GM19452 (cell line): ENCODE data around the gene FATE1.
"Not testable (repeated sequence)": the region's sequence is repeated elsewhere in the genome, so short reads cannot be mapped to it uniquely, and the experiment has no call there.

ENCODE experiments used
- ATAC-seq: cut with Tn5 transposase; IDR thresholded peaks from one replicate; pipeline ENCODE4 v1.9.1; 2021; ENCODE audit not compliant: unreplicated experiment

The FATE1 gene, protein sequence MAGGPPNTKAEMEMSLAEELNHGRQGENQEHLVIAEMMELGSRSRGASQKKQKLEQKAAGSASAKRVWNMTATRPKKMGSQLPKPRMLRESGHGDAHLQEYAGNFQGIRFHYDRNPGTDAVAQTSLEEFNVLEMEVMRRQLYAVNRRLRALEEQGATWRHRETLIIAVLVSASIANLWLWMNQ

DNA sequence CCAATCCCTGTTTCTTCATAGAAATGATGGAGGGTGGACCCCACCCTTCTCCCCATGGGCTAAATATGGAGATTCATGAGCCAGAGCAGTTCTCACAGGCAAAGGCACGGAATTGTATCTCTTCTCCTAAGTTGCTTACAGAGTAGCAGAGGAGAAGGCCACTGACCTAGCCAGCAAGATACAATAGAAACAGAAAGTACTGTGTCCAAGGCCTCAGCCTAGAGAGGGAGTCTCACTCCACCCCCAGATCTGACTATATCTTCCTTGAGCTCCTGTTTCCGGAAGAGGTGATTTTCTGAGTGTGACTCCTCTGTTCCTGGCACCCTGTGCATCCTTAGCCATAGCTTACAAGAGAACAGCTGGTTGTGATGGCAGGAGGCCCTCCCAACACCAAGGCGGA, at the start of gene FATE1:
FATE1 (plus strand) TSS at position 284 of the 400 bp plus-strand sequence; CDS start at position 369, 85 bp downstream.
- no peak for ATAC-seq

DNA sequence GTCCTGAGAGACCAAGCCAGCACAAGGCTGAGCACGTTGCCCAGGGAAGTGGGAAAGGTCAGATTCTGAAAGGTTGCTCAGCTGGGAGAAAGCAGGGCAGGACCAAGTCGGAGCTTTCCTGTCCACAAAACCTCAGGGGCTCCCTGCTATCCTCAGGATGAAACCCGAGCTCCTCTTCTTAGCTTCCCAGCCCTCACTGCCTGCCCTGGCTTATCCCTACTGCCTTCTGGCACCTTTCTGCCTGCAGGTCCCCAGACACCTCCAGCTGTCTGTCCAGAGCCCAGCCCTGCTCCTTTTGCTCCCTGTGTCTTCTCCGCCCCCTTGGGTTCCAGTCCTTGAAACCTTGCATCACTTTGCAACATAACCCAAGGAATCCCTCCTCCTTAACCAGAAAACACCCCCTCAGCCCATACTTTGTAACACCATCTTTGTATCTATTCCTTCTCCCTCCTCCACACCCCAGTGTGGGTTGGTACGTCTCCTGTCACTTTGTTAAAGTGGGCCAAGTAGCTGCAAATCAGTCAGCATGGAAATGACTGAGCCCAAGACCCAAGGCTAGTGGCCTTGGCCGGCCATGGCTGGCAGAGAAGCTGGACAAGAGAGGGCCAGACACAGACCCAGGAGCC, 40.6 kb upstream of the FATE1 start:
- ATAC-seq, result no peak

DNA sequence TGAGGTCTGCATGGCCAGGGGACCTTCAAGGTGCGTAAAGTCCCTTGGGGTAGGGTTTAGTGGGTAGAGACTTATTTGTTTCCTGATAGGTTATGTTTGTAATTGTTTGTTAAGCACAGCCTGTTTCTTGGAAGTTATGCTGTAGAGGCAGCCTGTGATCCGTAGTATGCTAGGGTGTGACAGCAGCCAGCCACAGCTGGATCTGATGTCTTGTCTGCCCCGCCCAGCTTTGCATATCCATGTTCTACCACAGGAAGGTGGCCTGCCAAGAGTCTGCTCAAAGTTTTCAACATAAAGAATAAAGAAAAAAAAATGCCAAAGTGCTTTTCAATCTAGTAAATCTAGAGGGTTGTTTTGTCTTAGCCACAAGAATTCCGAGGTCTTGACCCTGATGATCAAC, 39.6 kb upstream of the FATE1 start:
- ATAC-seq, result no peak

DNA sequence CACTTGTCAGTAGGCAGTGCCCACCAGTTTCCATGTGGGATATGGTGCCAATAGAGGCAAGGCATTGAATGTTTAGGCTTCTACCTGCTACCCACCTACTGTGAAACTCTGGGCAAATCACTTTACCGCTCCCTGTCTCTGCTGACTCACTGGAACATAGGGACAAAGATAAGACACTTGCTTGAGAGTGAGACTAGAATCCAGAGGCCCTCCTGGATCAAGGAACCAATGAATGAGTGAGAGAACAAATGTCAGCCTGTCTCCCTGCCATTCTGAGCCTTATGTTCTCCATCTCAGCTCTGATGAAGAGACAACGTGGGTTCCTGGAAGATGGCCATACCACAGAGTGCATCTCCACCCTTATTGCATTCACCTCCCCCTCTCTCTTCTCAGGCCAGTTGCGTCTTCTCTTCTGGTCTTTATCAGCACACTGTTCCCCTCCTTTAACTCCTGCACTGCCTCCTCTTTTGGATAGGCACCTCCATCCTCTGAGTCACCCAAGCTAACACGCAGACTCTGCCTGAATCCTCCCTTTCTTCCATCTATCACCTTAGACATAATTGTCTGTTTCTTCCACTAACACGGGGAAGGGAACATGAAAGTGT, 35.9 kb upstream of the FATE1 start:
- no peak for ATAC-seq

DNA sequence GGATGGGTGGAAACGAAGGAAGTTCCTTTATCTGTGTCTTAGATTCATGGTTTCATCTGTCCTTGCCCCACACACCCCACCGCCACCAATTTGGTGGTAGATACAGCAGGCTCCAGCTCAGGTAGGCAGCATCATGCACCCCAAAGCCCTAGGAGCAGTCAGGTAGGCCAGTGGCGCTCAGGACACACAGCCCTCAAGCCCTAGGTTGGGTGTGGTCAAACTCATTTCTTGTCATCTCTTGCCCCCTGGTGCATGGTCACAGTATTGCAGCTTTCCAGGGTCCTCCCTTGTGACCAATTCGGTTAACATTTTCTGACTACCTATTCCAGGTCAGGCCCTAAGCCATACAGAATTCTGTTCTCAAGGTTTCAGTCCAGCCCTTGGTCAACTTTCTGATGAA, 35.0 kb upstream of the FATE1 start:
- ATAC-seq, result no peak

DNA sequence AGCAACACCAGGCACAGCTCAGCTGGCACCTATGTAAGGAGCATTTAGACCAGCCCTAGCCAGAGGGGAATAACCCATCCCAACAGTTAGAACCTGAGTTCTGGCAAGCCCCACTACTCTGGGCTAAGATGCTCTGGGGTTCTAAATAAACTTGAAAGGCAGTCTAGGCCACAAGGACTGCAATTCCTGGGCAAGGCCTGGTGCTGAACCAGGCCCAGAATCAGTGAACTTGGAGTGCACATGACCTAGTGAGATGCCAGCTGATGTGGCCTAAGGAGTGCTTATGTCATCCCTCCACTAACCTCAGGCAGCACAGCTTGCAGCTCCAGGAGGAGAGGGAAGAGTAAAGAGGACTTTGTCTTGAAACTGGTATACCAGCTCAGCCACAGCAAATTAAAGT, 28.2 kb upstream of the FATE1 start:
- ATAC-seq, result no peak

DNA sequence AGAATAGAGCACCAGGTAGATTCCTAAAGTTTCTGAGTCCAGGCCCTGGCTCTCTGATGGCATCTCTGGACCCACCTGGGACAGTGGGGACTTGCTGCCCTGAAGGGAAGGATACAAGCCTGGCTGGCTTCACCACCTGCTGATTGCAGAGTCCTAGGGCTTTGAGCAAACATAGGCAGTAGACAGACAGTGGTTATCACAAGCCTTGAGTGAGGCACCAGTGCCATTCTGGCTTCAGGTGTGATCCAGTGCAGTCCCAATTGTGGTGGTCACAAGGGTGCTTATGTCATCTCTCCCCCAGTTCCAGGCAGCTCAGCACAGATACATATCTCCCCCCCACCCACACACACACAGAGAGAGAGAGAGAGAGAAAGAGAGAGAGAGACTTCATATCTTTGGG, 27.1 kb upstream of the FATE1 start:
- ATAC-seq, result no peak

DNA sequence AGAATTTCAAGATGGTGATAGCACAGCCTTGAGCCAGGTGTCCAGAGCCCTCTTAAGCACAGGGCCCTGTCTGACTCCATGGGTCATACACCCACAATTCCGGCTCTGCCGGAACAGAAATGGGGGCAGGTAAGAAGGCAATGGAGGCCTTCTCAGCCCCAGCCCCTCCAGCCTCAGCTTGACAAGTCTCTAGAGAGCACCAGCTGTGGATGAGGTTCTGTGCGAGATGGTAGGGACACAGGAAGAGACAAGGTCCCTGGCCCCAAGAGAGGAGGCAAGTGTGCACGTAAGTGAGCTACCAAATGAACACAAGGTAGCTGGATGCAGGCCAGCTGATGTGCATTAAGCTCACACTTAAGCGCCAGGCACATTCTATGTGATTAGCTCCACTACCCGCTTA, 23.0 kb upstream of the FATE1 start:
- no peak for ATAC-seq

DNA sequence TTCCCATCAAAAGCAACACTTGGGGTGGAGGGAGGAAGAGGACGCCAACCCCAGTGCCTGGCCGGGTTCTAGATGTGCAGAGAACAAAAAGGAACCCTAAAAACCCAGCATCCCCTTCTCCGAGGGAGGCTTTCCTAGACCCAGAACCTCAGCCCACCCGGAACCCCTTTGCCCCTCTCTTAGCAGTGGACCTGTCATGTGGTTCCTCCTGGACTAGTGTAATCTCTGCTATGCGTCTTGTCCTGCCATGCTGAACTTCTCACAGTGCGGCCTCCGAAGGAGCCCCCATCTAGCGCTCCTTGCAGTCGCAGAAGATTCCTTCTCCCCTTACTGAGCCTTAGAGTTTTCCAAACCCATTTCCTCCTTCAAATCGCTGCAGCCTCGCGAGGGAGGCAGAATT, 21.7 kb upstream of the FATE1 start:
- ATAC-seq, result no peak

DNA sequence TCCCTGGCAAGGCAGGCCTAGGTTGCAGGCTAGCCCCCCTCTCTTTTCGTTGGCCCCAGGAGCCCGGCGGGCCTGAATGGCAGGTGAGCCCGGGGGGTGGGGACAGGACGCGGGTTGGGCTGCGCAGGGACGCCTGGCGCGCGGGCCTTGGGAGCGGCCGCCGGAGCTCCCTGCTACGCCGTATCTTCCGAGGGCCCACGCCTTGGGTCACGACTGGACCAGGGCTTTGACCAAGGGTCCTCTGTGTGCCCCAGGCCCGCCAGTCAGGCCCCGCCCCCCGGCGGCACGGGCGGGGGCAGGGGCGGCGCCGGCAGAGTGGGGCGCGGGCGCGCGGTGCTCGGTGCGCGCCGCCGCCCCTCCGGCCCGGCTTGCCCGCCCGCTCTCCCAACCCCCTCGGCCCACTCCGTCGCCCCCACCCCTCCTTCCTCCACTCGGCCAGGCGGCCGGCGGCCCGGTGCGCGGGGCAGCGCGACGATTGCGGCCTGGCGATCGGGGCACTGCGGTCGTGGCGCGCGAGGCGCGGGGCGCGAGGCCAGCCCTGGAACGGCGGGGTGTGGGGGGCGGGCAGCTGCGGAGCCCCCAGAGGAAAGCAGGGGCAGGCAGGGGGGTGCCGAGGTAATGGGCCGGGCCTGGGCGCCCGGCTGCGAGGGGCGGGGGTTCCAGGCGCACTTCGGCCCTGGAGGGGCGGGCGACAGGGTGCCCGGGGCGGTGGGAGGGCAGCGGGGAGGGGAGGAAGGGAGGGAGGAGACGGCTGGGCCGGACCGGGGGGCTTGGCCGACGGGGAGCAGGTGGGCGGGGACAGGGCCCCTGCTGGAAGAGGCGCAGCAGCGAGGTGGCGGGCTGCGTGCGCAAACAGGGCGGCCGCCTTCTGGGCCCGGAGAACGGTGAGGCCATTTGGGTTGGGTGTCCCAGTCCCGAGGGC, 20.9 kb upstream of the FATE1 start, which contains the start of gene PRRG3:
PRRG3 (plus strand) TSS at position 798 of the 922 bp plus-strand sequence. CDS start 3,357 bp downstream, outside the sequence.
- no peak for ATAC-seq

DNA sequence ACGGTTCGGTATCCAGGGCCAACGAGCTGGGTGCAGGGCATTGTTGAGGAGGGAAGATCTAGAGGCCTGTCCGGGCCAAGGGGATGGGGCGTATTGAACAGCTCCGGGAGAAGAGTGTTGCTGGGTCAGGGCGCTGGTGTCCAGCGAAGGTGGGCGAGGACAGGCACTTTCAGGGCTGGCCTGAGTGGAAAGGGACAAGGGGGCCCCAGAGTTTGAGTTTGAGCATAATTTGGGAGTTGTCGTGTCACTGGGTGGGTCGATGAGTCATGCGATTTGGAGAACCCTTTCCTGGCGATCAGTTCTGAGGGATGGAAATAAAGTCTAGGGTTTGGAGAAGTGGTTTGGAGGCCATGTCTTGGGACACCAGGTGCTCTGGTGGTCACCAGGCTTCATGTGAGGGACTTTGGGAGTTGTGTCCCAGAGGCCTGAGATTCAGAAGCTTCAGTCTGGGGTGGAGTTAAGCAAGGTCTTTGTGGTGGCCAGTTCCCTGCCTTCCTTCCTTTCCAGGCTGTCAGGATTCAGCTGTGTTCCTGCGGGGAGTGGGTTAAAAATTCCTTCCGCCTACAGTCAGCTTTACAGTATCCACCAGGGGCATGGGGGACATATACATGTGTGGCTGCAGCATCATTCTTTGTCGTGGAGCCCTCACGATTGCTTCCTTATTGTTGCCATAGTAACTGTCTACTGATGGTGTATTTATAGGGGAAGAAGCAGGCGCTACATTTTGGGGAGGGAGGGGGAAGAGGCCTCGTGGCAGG, 20.1 kb upstream of the FATE1 start:
- no peak for ATAC-seq

DNA sequence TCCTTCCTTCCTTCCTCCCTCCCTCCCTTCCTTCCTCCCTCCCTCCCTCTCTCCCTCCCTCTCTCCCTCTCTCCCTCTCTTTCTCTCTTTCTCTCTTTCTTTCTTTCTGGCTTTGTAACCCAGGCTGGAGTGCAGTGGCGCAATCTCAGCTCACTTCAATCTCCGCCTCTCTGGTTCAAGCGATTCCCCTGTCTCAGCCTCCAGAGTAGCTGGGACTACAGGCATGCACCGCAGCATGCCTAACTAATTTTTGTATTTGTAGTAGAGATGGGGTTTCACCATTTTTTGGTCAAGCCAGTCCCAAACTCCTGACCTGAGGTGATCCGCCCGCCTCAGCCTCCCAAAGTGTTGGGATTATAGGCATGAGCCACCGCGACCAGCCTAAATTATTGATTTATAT, 18.8 kb upstream of the FATE1 start:
- ATAC-seq, result not testable (repeated sequence)

DNA sequence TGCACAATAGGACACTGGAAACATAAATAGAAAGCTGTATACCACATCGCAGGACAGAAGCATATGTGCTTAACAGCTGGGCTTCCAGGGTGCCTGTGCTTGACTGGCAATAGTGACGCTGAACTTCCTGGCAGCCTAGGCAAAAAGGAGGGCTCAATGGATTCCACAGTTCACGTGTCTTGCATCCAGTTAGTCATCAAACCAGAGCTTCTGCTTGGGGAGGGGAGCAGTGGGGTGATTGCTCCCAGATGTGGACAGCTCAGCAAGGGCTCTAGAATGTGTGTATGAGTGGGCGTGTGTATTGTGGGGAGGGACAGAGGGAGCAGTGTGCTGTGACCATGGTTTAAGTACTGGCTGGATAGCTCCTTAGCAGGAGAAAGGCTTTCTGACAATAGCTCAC, 18.3 kb upstream of the FATE1 start:
- no peak for ATAC-seq

DNA sequence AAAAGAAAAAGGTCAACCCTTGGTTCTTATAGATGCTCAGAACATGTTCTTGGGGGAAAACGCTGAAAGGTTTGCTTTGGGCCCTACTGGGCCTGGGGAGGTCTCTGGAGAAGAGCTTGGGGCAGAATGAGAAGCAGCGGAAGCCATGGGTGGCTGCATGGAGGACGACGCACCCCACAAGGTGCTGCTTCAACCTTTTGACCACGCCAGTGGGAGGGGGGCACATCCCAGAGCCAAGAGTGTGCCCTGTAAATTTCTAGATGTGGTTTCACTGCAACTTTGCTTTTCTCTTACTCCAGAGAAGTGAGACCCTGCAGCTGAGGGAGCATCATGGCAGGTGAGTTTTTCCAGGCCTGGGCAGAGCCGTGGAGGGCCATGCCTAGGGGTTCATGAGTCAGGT, 17.4 kb upstream of the FATE1 start:
- ATAC-seq, result no peak

DNA sequence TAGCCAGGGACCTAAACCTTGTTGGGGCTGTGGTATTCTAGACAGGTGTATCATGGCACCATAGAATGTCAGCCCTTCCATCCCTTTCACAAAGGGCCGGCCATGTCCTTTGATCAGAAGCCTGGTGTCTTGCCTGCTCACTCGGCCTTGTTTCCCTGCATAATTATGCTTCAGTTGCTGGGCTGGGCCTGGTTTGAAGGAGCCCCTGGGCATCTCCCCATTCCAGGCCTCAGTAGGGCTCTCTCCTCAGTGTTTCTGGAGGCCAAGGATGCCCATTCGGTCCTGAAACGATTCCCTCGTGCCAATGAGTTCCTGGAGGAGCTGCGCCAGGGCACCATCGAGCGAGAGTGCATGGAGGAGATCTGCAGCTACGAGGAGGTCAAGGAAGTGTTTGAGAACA, 16.1 kb upstream of the FATE1 start:
- ATAC-seq, result no peak

DNA sequence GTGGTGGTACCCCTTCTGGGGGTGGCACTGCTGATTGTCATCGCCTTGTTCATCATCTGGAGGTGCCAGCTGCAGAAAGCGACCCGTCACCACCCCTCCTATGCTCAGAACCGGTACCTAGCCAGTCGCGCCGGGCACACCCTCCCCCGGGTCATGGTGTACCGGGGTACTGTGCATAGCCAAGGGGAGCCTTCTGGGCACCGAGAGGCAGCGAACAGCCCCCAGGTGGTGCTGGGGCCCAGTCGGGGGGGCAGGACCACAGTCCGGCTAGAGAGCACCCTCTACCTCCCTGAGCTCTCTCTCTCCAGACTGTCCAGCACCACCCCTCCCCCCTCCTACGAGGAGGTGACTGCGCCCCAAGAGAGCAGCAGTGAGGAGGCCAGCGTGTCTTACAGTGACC, 15.3 kb upstream of the FATE1 start:
- ATAC-seq, result no peak

DNA sequence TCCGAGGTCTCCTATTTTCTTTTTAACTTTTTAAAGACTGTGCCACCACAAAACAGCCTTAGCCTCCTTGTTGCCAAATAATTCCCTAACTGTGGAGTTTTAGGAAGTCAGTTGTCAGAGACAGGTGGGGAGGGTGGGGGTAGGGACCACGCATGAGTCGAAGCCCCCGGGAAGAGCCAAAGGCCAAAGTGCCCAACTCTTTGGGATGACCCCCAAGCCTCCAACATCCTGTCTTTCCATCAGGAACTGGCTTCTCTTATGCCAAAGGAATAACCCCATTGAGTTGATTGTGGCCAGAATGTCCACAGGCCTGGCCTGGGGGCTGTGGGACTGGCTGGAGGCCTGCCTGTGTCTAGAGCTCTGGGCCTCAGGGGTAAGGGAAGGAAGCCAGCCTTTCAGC, 14.8 kb upstream of the FATE1 start:
- ATAC-seq, result no peak

DNA sequence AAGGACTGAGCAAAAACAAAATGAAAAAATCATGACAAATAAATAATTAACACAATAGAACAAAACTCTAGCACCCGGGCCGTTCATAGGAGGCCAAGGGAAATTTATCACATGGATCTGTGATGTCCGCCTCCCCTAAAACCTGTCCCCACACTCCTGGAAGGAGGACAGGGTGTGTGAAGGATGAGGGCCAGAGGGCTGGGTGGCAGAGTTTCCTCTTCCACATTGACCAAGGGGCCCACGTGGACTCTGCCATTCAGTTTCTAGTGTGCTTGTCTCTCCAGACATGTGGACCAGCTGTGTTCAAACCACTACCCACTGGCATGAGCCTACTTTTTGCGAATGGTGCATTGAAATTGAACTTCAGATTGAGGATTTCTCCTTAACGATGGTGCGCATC, 14.3 kb upstream of the FATE1 start:
- no peak for ATAC-seq

DNA sequence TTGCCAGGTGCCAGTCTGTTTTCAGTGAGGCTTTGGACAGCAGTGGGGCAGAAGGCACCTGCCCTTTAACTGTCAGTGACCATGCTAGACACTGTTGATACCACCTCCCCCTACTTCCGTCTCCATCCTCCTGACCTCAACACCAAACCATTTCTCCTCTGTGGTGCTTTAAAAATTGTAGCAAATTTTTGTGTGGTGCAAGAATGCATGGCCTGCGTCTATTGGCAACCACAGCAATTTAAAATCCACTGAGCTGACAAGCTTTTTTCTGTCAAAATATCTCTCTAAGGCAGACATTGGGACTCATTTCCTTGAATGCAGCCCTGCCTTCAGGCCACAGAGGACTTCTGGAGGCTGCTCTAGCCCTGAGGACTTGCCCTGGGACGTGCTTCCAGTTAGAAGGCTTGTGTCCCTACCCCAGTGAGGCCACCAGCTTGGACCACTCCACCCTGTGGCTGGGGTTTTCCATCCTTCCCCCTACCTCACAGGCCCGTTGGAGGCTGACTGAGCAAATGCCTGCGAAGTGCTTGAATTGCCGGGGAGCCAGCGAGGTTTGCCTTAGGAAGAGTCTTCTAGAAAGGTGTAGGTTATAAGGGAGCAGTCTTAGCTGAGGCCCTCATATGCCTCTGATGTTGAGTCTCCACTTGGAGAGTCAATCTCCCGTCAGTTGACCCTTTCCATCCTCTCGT, 13.7 kb upstream of the FATE1 start:
- ATAC-seq, result no peak

DNA sequence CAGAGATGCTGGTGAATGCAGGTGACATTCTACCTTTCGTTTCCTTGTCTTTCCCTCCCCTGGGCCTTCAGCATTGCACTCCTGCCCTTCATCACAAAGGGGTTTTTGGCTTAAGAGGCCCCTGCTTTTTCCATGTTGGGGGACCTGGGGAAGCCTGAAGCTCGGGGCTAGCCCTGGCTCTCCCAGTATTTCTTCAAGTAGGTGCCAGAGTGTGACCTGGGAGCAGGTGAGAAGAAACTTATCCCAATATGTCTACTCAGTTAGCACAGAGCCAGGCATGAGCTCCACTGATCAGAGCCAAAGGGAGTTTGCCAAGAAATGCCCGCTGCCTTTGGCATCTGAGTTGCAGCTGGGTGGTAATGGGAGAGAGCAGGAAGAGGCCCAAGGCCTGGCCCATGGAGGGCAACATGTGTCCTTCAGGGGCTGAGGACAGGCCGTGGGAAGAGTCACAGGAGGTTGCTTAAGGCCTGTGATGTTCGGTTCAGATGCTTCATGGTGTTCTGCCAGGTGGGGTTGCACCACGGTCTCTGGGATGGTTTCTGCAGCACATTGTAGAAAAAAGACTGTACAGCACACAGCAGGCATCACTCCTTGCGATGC, 13.0 kb upstream of the FATE1 start:
- no peak for ATAC-seq
